Neural cell (in vitro differentiated cells): ENCODE measurements around the gene DDX25.

Source experiments
- CTCF ChIP-seq: fragments of 450-650 bp; IDR thresholded peaks from 2 replicates; pipeline ENCODE4 v1.5.1; 2014; ENCODE audit warnings: antibody characterized with exemption, mild to moderate bottlenecking, moderate library complexity; ENCODE audit not compliant: poor library complexity, severe bottlenecking
- EZH2 ChIP-seq: fragments of 200-600, 300-800 bp; shearing (Covaris generic), sonication (generic); IDR thresholded peaks from 2 replicates; pipeline ENCODE4 v1.6.1; 2014; ENCODE audit warnings: antibody characterized with exemption, low read length, borderline replicate concordance, mild to moderate bottlenecking; ENCODE audit not compliant: insufficient read depth, poor library complexity, severe bottlenecking
- POLR2AphosphoS5 ChIP-seq: IDR thresholded peaks from 2 replicates; pipeline ENCODE4 v1.6.1; 2012
- TAF1 ChIP-seq: IDR thresholded peaks from 2 replicates; pipeline ENCODE4 v1.6.1; 2012; ENCODE audit warnings: low read depth
- TF ChIP-seq, protein P1 (sequence below): IDR thresholded peaks from 2 replicates; pipeline ENCODE4 v1.6.1; 2012; ENCODE audit warnings: borderline replicate concordance

DNA sequence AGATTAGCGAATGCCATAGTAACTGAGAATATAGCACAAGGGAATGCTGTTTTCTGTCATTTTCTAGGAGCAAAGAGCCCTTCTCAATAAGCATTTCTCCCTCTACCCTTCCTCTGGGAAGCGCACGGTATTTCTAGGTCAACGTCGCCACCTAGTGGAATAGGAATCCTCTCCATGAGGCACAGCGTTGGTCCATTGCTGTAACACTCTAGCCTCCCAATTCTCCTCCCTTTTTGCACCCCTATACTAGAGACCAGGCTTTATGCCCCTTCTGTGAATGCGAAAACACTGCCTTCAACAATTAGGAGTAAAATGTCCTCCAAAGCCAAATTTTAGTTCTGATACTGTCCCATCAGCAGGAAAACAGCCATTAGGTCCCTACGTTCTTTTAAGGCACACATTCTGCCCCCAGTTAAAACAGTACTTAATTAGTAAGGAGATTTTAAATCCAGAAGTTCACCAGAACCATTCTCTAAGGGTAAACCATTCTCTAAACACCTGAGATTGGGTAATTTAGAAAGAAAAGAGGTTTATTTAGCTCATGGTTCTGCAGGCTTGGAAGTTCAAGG lies 29.7 kb upstream of the DDX25 start:
- peak; percentile 94 for TF ChIP-seq CTCF
- TF ChIP-seq, protein P1, sequence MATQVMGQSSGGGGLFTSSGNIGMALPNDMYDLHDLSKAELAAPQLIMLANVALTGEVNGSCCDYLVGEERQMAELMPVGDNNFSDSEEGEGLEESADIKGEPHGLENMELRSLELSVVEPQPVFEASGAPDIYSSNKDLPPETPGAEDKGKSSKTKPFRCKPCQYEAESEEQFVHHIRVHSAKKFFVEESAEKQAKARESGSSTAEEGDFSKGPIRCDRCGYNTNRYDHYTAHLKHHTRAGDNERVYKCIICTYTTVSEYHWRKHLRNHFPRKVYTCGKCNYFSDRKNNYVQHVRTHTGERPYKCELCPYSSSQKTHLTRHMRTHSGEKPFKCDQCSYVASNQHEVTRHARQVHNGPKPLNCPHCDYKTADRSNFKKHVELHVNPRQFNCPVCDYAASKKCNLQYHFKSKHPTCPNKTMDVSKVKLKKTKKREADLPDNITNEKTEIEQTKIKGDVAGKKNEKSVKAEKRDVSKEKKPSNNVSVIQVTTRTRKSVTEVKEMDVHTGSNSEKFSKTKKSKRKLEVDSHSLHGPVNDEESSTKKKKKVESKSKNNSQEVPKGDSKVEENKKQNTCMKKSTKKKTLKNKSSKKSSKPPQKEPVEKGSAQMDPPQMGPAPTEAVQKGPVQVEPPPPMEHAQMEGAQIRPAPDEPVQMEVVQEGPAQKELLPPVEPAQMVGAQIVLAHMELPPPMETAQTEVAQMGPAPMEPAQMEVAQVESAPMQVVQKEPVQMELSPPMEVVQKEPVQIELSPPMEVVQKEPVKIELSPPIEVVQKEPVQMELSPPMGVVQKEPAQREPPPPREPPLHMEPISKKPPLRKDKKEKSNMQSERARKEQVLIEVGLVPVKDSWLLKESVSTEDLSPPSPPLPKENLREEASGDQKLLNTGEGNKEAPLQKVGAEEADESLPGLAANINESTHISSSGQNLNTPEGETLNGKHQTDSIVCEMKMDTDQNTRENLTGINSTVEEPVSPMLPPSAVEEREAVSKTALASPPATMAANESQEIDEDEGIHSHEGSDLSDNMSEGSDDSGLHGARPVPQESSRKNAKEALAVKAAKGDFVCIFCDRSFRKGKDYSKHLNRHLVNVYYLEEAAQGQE: no peak
- no peak for TF ChIP-seq POLR2AphosphoS5
- TF ChIP-seq TAF1: no peak
- TF ChIP-seq EZH2: no peak
